ENCODE data around the gene TRMT10C. TPM values are rescaled to one million over a fixed set of nuclear protein-coding genes. Genes with fewer than 3 reads are reported as not detected.

The TRMT10C gene
- total and polyA plus RNA-seq, 9 of the 15 experiments (the other 6 are each of a cell fraction or from before 2014, with no cell fraction given) = 48.6 to 106 (median 63.9) TPM

DNA sequence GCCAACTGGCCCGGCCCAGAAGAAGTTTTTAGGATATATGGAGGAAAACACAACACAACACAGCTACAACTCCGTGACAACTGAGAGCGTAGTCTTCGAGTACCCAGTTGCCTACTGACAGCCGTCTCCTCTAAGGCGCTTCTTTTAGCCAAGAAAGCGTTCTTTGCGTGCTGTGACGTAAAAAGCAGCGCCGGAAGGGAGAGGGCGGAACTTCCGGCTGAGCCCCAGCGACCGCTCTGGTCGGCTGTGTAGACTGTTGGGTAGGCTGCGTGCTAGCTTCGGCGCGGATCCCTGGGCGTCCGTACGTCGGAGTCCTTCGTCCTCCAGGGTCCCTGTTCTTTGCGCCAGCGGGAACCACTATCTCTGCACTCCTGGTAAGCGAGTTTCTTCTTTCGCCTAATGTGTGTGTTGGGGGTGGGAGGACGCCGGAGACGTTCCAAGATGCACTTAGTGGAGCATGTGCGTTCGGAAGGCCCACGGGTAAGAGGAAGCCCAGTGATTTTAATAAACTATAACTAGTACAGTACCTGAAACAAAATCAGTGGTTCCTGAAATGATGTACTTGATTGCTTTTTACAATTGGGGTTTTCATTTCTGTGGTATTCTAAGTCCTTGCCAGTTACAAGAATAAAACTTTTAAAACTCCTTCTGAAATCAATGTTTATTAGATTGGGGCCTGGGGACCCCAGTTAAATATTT lies at the start of gene TRMT10C (continued):
- peak; percentile 82 for TF ChIP-seq ATF1 (CRISPR knock-in tag; IDR thresholded peaks at IDR 0.05)
- peak; percentile 98 for TF ChIP-seq ATF1 (tag; IDR thresholded peaks at IDR 0.05)
- TF ChIP-seq, protein P1, sequence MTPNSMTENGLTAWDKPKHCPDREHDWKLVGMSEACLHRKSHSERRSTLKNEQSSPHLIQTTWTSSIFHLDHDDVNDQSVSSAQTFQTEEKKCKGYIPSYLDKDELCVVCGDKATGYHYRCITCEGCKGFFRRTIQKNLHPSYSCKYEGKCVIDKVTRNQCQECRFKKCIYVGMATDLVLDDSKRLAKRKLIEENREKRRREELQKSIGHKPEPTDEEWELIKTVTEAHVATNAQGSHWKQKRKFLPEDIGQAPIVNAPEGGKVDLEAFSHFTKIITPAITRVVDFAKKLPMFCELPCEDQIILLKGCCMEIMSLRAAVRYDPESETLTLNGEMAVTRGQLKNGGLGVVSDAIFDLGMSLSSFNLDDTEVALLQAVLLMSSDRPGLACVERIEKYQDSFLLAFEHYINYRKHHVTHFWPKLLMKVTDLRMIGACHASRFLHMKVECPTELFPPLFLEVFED (CRISPR knock-in tag; conservative IDR thresholded peaks at IDR 0.05) = no peak
- TF ChIP-seq NFIC (IDR thresholded peaks at IDR 0.05) = peak; percentile 20
- TF ChIP-seq SMAD3 (CRISPR knock-in tag; conservative IDR thresholded peaks at IDR 0.05) = no peak
- peak; percentile 68; the same call in 1 of the 2 replicates for TF ChIP-seq CBX1 (IDR thresholded peaks at IDR 0.05; ENCODE audit: low read depth)
- peak; percentile 24 to 38; a peak in 1 of 4 replicates for TF ChIP-seq NRF1 (conservative IDR thresholded peaks at IDR 0.05 in 1 of 2, IDR thresholded peaks at IDR 0.05 in 1 of 2)
- TF ChIP-seq GABPB2 (CRISPR knock-in tag; conservative IDR thresholded peaks at IDR 0.05) = no peak
- TF ChIP-seq, protein P2, sequence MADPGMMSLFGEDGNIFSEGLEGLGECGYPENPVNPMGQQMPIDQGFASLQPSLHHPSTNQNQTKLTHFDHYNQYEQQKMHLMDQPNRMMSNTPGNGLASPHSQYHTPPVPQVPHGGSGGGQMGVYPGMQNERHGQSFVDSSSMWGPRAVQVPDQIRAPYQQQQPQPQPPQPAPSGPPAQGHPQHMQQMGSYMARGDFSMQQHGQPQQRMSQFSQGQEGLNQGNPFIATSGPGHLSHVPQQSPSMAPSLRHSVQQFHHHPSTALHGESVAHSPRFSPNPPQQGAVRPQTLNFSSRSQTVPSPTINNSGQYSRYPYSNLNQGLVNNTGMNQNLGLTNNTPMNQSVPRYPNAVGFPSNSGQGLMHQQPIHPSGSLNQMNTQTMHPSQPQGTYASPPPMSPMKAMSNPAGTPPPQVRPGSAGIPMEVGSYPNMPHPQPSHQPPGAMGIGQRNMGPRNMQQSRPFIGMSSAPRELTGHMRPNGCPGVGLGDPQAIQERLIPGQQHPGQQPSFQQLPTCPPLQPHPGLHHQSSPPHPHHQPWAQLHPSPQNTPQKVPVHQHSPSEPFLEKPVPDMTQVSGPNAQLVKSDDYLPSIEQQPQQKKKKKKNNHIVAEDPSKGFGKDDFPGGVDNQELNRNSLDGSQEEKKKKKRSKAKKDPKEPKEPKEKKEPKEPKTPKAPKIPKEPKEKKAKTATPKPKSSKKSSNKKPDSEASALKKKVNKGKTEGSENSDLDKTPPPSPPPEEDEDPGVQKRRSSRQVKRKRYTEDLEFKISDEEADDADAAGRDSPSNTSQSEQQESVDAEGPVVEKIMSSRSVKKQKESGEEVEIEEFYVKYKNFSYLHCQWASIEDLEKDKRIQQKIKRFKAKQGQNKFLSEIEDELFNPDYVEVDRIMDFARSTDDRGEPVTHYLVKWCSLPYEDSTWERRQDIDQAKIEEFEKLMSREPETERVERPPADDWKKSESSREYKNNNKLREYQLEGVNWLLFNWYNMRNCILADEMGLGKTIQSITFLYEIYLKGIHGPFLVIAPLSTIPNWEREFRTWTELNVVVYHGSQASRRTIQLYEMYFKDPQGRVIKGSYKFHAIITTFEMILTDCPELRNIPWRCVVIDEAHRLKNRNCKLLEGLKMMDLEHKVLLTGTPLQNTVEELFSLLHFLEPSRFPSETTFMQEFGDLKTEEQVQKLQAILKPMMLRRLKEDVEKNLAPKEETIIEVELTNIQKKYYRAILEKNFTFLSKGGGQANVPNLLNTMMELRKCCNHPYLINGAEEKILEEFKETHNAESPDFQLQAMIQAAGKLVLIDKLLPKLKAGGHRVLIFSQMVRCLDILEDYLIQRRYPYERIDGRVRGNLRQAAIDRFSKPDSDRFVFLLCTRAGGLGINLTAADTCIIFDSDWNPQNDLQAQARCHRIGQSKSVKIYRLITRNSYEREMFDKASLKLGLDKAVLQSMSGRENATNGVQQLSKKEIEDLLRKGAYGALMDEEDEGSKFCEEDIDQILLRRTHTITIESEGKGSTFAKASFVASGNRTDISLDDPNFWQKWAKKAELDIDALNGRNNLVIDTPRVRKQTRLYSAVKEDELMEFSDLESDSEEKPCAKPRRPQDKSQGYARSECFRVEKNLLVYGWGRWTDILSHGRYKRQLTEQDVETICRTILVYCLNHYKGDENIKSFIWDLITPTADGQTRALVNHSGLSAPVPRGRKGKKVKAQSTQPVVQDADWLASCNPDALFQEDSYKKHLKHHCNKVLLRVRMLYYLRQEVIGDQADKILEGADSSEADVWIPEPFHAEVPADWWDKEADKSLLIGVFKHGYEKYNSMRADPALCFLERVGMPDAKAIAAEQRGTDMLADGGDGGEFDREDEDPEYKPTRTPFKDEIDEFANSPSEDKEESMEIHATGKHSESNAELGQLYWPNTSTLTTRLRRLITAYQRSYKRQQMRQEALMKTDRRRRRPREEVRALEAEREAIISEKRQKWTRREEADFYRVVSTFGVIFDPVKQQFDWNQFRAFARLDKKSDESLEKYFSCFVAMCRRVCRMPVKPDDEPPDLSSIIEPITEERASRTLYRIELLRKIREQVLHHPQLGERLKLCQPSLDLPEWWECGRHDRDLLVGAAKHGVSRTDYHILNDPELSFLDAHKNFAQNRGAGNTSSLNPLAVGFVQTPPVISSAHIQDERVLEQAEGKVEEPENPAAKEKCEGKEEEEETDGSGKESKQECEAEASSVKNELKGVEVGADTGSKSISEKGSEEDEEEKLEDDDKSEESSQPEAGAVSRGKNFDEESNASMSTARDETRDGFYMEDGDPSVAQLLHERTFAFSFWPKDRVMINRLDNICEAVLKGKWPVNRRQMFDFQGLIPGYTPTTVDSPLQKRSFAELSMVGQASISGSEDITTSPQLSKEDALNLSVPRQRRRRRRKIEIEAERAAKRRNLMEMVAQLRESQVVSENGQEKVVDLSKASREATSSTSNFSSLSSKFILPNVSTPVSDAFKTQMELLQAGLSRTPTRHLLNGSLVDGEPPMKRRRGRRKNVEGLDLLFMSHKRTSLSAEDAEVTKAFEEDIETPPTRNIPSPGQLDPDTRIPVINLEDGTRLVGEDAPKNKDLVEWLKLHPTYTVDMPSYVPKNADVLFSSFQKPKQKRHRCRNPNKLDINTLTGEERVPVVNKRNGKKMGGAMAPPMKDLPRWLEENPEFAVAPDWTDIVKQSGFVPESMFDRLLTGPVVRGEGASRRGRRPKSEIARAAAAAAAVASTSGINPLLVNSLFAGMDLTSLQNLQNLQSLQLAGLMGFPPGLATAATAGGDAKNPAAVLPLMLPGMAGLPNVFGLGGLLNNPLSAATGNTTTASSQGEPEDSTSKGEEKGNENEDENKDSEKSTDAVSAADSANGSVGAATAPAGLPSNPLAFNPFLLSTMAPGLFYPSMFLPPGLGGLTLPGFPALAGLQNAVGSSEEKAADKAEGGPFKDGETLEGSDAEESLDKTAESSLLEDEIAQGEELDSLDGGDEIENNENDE (IDR thresholded peaks at IDR 0.05; ENCODE audit: low read depth, low read length) = no peak
- TF ChIP-seq, protein P3, sequence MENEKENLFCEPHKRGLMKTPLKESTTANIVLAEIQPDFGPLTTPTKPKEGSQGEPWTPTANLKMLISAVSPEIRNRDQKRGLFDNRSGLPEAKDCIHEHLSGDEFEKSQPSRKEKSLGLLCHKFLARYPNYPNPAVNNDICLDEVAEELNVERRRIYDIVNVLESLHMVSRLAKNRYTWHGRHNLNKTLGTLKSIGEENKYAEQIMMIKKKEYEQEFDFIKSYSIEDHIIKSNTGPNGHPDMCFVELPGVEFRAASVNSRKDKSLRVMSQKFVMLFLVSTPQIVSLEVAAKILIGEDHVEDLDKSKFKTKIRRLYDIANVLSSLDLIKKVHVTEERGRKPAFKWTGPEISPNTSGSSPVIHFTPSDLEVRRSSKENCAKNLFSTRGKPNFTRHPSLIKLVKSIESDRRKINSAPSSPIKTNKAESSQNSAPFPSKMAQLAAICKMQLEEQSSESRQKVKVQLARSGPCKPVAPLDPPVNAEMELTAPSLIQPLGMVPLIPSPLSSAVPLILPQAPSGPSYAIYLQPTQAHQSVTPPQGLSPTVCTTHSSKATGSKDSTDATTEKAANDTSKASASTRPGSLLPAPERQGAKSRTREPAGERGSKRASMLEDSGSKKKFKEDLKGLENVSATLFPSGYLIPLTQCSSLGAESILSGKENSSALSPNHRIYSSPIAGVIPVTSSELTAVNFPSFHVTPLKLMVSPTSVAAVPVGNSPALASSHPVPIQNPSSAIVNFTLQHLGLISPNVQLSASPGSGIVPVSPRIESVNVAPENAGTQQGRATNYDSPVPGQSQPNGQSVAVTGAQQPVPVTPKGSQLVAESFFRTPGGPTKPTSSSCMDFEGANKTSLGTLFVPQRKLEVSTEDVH (IDR thresholded peaks at IDR 0.05; ENCODE audit: low read depth, partially characterized antibody) = peak; percentile 83
- no peak for TF ChIP-seq STAG1 (CRISPR knock-in tag; IDR thresholded peaks at IDR 0.05; ENCODE audit: borderline replicate concordance)
